ENCODE measurements around the gene OR51E1. TPM values are rescaled to one million over a fixed set of nuclear protein-coding genes. Genes with fewer than 3 reads are reported as not detected.

The OR51E1 gene
- total and polyA plus RNA-seq, 10 of the 15 experiments (the other 5 are each of a cell fraction or from before 2014, with no cell fraction given): not detected

- no peak for DNase-seq (ENCODE audit: low read depth, low spot score)
- no peaks in the 10 kb centered on the region for H3K27me3 ChIP-seq (replicated peaks in 1 of 2; ENCODE audit: control insufficient read depth in 2 of 2, insufficient read depth in 2 of 2, low read length in 1 of 2)
- no peak overlapping the region for H3K27ac ChIP-seq (ENCODE audit: control insufficient read depth, insufficient read depth)
- ChIA-PET POLR2A (no interaction called here), SMC1A (ENCODE audit: uncharacterized antibody, unreplicated experiment) (no interaction called here), CTCF (no interaction called here), RAD21 (ENCODE audit: unreplicated experiment) (no interaction called here)
- ATAC-seq: no peak
- H3K4me1 ChIP-seq (ENCODE audit: control insufficient read depth, insufficient read depth, low read length): no peaks in the 10 kb centered on the region
- FAIRE-seq: no peak
- no peak for TF ChIP-seq ZBED1 (IDR thresholded peaks at IDR 0.05; ENCODE audit: borderline replicate concordance)
- TF ChIP-seq NFXL1 (IDR thresholded peaks at IDR 0.05; ENCODE audit: borderline replicate concordance): no peak
- no peak for TF ChIP-seq MTA3 (IDR thresholded peaks at IDR 0.05; ENCODE audit: borderline replicate concordance, low read length)
- TF ChIP-seq ZNF274 (IDR thresholded peaks at IDR 0.05; ENCODE audit: insufficient read depth, insufficient read length): no peak
- TF ChIP-seq CREM (IDR thresholded peaks at IDR 0.05; ENCODE audit: low read depth): no peak
- no peak for TF ChIP-seq MYC (IDR thresholded peaks at IDR 0.05; ENCODE audit: insufficient read depth, insufficient read length, insufficient replicate concordance, low read length, severe bottlenecking)
- TF ChIP-seq NFYB (IDR thresholded peaks at IDR 0.05; ENCODE audit: insufficient read depth, low read depth, low read length): no peak
- TF ChIP-seq IRF3 (IDR thresholded peaks at IDR 0.05): no peak
- TF ChIP-seq DPF2 (IDR thresholded peaks at IDR 0.05): no peak
- TF ChIP-seq HSF1 (IDR thresholded peaks at IDR 0.05; ENCODE audit: low read depth, low read length): no peak
- no peak overlapping the region for H3K9ac ChIP-seq (ENCODE audit: control insufficient read depth, insufficient read depth, low read length)
- no peaks in the 10 kb centered on the region for H4K20me1 ChIP-seq (ENCODE audit: control insufficient read depth, insufficient read depth)
- no peaks in the 10 kb centered on the region for H3K79me2 ChIP-seq (ENCODE audit: control insufficient read depth, insufficient read depth, low read length)
- no peak overlapping the region for H2AFZ ChIP-seq (ENCODE audit: control insufficient read depth, low read depth, low read length)
- no peaks in the 10 kb centered on the region for H3K9me3 ChIP-seq (replicated peaks; ENCODE audit: control insufficient read depth, insufficient read depth, low read length)
- intact Hi-C loops (cut with micrococcal nuclease; ENCODE audit: unreplicated experiment) (no loop called here), in situ Hi-C loops (cut with MboI) (no loop called here)
- no peaks in the 10 kb centered on the region; a peak in 1 of 4 replicates for H3K36me3 ChIP-seq (ENCODE audit: control insufficient read depth in 2 of 2, insufficient read depth in 2 of 2, low read length in 1 of 2)
- WGBS (ENCODE audit: insufficient coverage, insufficient replicate concordance, low lambda C conversion rate, missing lambda C conversion rate): 27% methylated on average over 2 of the region's 2 CpGs
- H3K4me3 ChIP-seq: no peak overlapping the region
- no TSS peak for BruUV-seq (replicated peaks)
- H3K4me2 ChIP-seq (ENCODE audit: control insufficient read depth, insufficient read depth): no peak overlapping the region
Measured at GRCh38 chr11:4677948-4678347, 34.2 kb downstream of the OR51E1 start.
